Right lung (tissue), 5 donors: ENCODE data around the gene SDHB. TPM values are rescaled to one million over a fixed set of nuclear protein-coding genes. Genes with fewer than 3 reads are reported as not detected.
"Not testable (repeated sequence)": the region's sequence is repeated elsewhere in the genome, so short reads cannot be mapped to it uniquely, and the experiment has no call there.

Experiments used
- DNase-seq, 2 donors: peaks; one replicate each; pipeline ENCODE4 v3.0.0-alpha.2; 2013
- polyA plus RNA-seq, 5 donors: library from polyadenylated mRNA; unstranded; fragments of 120-200 nt; gene quantifications; one replicate each; pipeline versions ENCODE4 v1.2.1 to v1.2.3, GENCODE V29; 2013; ENCODE audit warnings: inconsistent platforms in 1 of 5, low replicate concordance in 1 of 5; ENCODE audit not compliant: insufficient read length in 5 of 5, insufficient read depth in 1 of 5

Gene SDHB
- polyA plus RNA-seq, 5 donors = 80.8 to 112 (median 99.1) TPM

- no peak for DNase-seq
Observed at GRCh38 chr1:17078991-17079868, 25.4 kb upstream of the SDHB start.

GRCh38 chr1:17075470-17076255, 21.8 kb upstream of the SDHB start:
- no peak for DNase-seq

GRCh38 chr1:17071794-17072193, 18.0 kb upstream of the SDHB start:
- no peak for DNase-seq

- DNase-seq = no peak
Observed at GRCh38 chr1:17070163-17070525, 16.3 kb upstream of the SDHB start.

GRCh38 chr1:17069452-17070162, 15.8 kb upstream of the SDHB start:
- DNase-seq = no peak

- no peak for DNase-seq
Observed at GRCh38 chr1:17068789-17069188, 15.0 kb upstream of the SDHB start.

GRCh38 chr1:17067465-17068240, 13.8 kb upstream of the SDHB start:
- DNase-seq = no peak

- DNase-seq = no peak
Observed at GRCh38 chr1:17067069-17067426, 13.2 kb upstream of the SDHB start.

- DNase-seq = no peak
Observed at GRCh38 chr1:17066361-17067068, 12.7 kb upstream of the SDHB start.

GRCh38 chr1:17065666-17066065, 11.8 kb upstream of the SDHB start:
- no peak for DNase-seq

- not testable (repeated sequence) for DNase-seq
Observed at GRCh38 chr1:17062751-17063150, 8.9 kb upstream of the SDHB start.

- no peak for DNase-seq
Observed at GRCh38 chr1:17061892-17062291, 8.1 kb upstream of the SDHB start.

GRCh38 chr1:17061486-17061885, 7.7 kb upstream of the SDHB start:
- no peak for DNase-seq

GRCh38 chr1:17060306-17060749, 6.5 kb upstream of the SDHB start:
- no peak for DNase-seq

- DNase-seq = peak in 1 of 2 donors; percentile 20
Observed at GRCh38 chr1:17059391-17060305, 5.8 kb upstream of the SDHB start.

GRCh38 chr1:17056551-17056950, 2.7 kb upstream of the SDHB start:
- DNase-seq = no peak

- no peak for DNase-seq
Observed at GRCh38 chr1:17055801-17056200, 2.0 kb upstream of the SDHB start.

- DNase-seq = no peak
Observed at GRCh38 chr1:17053086-17053684, 647 bp downstream of the SDHB start.

- no peak for DNase-seq
Observed at GRCh38 chr1:17052641-17053040, 1.2 kb downstream of the SDHB start.
